ENCODE data around the gene FAM200B.

Gene FAM200B

GRCh38 chr4:15735536-15735935 is 53.9 kb downstream of the FAM200B start:
- Histone ChIP-seq H2AFZ (ENCODE audit: low read depth, low read length) (no peak overlapping the region), H3K4me1 (ENCODE audit: low read length) (peaks cover 12% of the 10 kb centered on the region), H3K4me3 (ENCODE audit: low read length) (no peak overlapping the region), H3K9me3 (ENCODE audit: insufficient read depth, low read length) (no peaks in the 10 kb centered on the region), H4K20me1 (ENCODE audit: insufficient read depth, low read length) (no peaks in the 10 kb centered on the region), H3K4me2 (ENCODE audit: low read length) (no peak overlapping the region), H3K27ac (ENCODE audit: low read length) (no peak overlapping the region), H3K36me3 (replicated peaks; ENCODE audit: low read depth, low read length) (no peaks in the 10 kb centered on the region), H3K9ac (ENCODE audit: low read length) (no peak overlapping the region), H3K79me2 (ENCODE audit: low read length) (no peaks in the 10 kb centered on the region), H3K27me3 (ENCODE audit: low read depth, low read length) (no peaks in the 10 kb centered on the region)
- no peak for TF ChIP-seq CTCF (IDR thresholded peaks at IDR 0.05; ENCODE audit: low read depth, low read length)
- no peak for TF ChIP-seq EZH2phosphoT487 (IDR thresholded peaks at IDR 0.05; ENCODE audit: low read depth)

GRCh38 chr4:15736514-15737050 is 55.0 kb downstream of the FAM200B start:
- no peak overlapping the region for H3K4me3 ChIP-seq (ENCODE audit: low read length)
- H4K20me1 ChIP-seq (ENCODE audit: insufficient read depth, low read length): no peaks in the 10 kb centered on the region
- H3K9ac ChIP-seq (ENCODE audit: low read length): no peak overlapping the region
- TF ChIP-seq EZH2phosphoT487 (IDR thresholded peaks at IDR 0.05; ENCODE audit: low read depth): no peak
- TF ChIP-seq CTCF (IDR thresholded peaks at IDR 0.05; ENCODE audit: low read depth, low read length): no peak
- H3K27ac ChIP-seq (ENCODE audit: low read length): no peak overlapping the region
- H3K4me1 ChIP-seq (ENCODE audit: low read length): peaks cover 12% of the 10 kb centered on the region
- H3K9me3 ChIP-seq (ENCODE audit: insufficient read depth, low read length): peaks cover 7% of the 10 kb centered on the region; the same call in 1 of the 2 replicates
- no peaks in the 10 kb centered on the region for H3K27me3 ChIP-seq (ENCODE audit: low read depth, low read length)
- H3K4me2 ChIP-seq (ENCODE audit: low read length): no peak overlapping the region
- no peak overlapping the region for H2AFZ ChIP-seq (ENCODE audit: low read depth, low read length)
- no peaks in the 10 kb centered on the region for H3K36me3 ChIP-seq (replicated peaks; ENCODE audit: low read depth, low read length)
- H3K79me2 ChIP-seq (ENCODE audit: low read length): no peaks in the 10 kb centered on the region

- no peaks in the 10 kb centered on the region for H3K27me3 ChIP-seq (ENCODE audit: low read depth, low read length)
Measured at GRCh38 chr4:15737255-15737654, 55.6 kb downstream of the FAM200B start.

GRCh38 chr4:15738877-15739276 is 57.2 kb downstream of the FAM200B start:
- no peak overlapping the region for H3K9ac ChIP-seq (ENCODE audit: low read length)
- peaks cover 17% of the 10 kb centered on the region; the same call in 1 of the 2 replicates for H3K9me3 ChIP-seq (ENCODE audit: insufficient read depth, low read length)
- H4K20me1 ChIP-seq (ENCODE audit: insufficient read depth, low read length): no peaks in the 10 kb centered on the region
- H2AFZ ChIP-seq (ENCODE audit: low read depth, low read length): no peak overlapping the region
- no peaks in the 10 kb centered on the region for H3K27me3 ChIP-seq (ENCODE audit: low read depth, low read length)
- H3K79me2 ChIP-seq (ENCODE audit: low read length): no peaks in the 10 kb centered on the region
- no peak overlapping the region for H3K4me3 ChIP-seq (ENCODE audit: low read length)
- no peaks in the 10 kb centered on the region for H3K36me3 ChIP-seq (replicated peaks; ENCODE audit: low read depth, low read length)
- H3K27ac ChIP-seq (ENCODE audit: low read length): no peak overlapping the region
- 0 out of 2 replicates have a peak overlapping the region, but pooled peaks have one; percentile 8 for H3K4me2 ChIP-seq (ENCODE audit: low read length)
- TF ChIP-seq EZH2phosphoT487 (IDR thresholded peaks at IDR 0.05; ENCODE audit: low read depth) (no peak), CTCF (IDR thresholded peaks at IDR 0.05; ENCODE audit: low read depth, low read length) (no peak)
- peaks cover 12% of the 10 kb centered on the region for H3K4me1 ChIP-seq (ENCODE audit: low read length)

More at GRCh38 chr4:15737255-15737654, 55.6 kb downstream of the FAM200B start:
- Histone ChIP-seq H3K36me3 (replicated peaks; ENCODE audit: low read depth, low read length) (no peaks in the 10 kb centered on the region), H3K9ac (ENCODE audit: low read length) (no peak overlapping the region), H3K27ac (ENCODE audit: low read length) (no peak overlapping the region), H3K79me2 (ENCODE audit: low read length) (no peaks in the 10 kb centered on the region), H3K4me2 (ENCODE audit: low read length) (no peak overlapping the region), H3K4me1 (ENCODE audit: low read length) (peaks cover 12% of the 10 kb centered on the region), H3K4me3 (ENCODE audit: low read length) (no peak overlapping the region), H3K9me3 (ENCODE audit: insufficient read depth, low read length) (peaks cover 11% of the 10 kb centered on the region; the same call in 1 of the 2 replicates), H2AFZ (ENCODE audit: low read depth, low read length) (no peak overlapping the region), H4K20me1 (ENCODE audit: insufficient read depth, low read length) (no peaks in the 10 kb centered on the region)
- peak; percentile 28; the same call in 1 of the 2 replicates for TF ChIP-seq CTCF (IDR thresholded peaks at IDR 0.05; ENCODE audit: low read depth, low read length)
- TF ChIP-seq EZH2phosphoT487 (IDR thresholded peaks at IDR 0.05; ENCODE audit: low read depth): no peak

All from OCI-LY3 (cell line).